ENCODE data around the gene CHID1. TPM values are rescaled to one million over a fixed set of nuclear protein-coding genes. Genes with fewer than 3 reads are reported as not detected.

The CHID1 gene
- total RNA-seq, 1 donor, result 35.1 TPM

- DNase-seq (ENCODE audit: low read depth), result no peak
- H3K4me3 ChIP-seq (ENCODE audit: low read depth, low read length), result no peak overlapping the region
- no peak for TF ChIP-seq CTCF (IDR thresholded peaks at IDR 0.05; ENCODE audit: insufficient read depth, low read length)
These were observed 27.1 kb downstream of the CHID1 start for GRCh38 chr11:883527-883926.

- no peak for DNase-seq (ENCODE audit: low read depth)
- TF ChIP-seq CTCF (IDR thresholded peaks at IDR 0.05; ENCODE audit: insufficient read depth, low read length), result no peak
- no peak overlapping the region for H3K4me3 ChIP-seq (ENCODE audit: low read depth, low read length)
These were observed 28.0 kb downstream of the CHID1 start for GRCh38 chr11:882596-882995.

GRCh38 chr11:880447-880846, 30.2 kb downstream of the CHID1 start:
- TF ChIP-seq CTCF (IDR thresholded peaks at IDR 0.05; ENCODE audit: insufficient read depth, low read length), result no peak
- no peak for DNase-seq (ENCODE audit: low read depth)
- H3K4me3 ChIP-seq (ENCODE audit: low read depth, low read length), result no peak overlapping the region

GRCh38 chr11:877565-877964, 33.0 kb downstream of the CHID1 start:
- no peak for TF ChIP-seq CTCF (IDR thresholded peaks at IDR 0.05; ENCODE audit: insufficient read depth, low read length)
- no peak for DNase-seq (ENCODE audit: low read depth)
- H3K4me3 ChIP-seq (ENCODE audit: low read depth, low read length), result no peak overlapping the region

GRCh38 chr11:876545-876944, 34.1 kb downstream of the CHID1 start:
- DNase-seq (ENCODE audit: low read depth), result no peak
- TF ChIP-seq CTCF (IDR thresholded peaks at IDR 0.05; ENCODE audit: insufficient read depth, low read length), result no peak
- H3K4me3 ChIP-seq (ENCODE audit: low read depth, low read length), result no peak overlapping the region

- DNase-seq (ENCODE audit: low read depth), result no peak
- H3K4me3 ChIP-seq (ENCODE audit: low read depth, low read length), result no peak overlapping the region
- TF ChIP-seq CTCF (IDR thresholded peaks at IDR 0.05; ENCODE audit: insufficient read depth, low read length), result no peak
These were observed 34.8 kb downstream of the CHID1 start for GRCh38 chr11:875769-876301.

GRCh38 chr11:875203-875602, 35.4 kb downstream of the CHID1 start:
- H3K4me3 ChIP-seq (ENCODE audit: low read depth, low read length), result no peak overlapping the region
- TF ChIP-seq CTCF (IDR thresholded peaks at IDR 0.05; ENCODE audit: insufficient read depth, low read length), result no peak
- no peak for DNase-seq (ENCODE audit: low read depth)
